GM18909 (cell line): Measurements from ENCODE around the gene EGFL6.
"Not testable (repeated sequence)": the region's sequence is repeated elsewhere in the genome, so short reads cannot be mapped to it uniquely, and the experiment has no call there.

Experiments used
- ATAC-seq: cut with Tn5 transposase; IDR thresholded peaks from one replicate; pipeline ENCODE4 v1.9.1; 2021; ENCODE audit warnings: mild to moderate bottlenecking; ENCODE audit not compliant: unreplicated experiment, poor library complexity

Gene EGFL6

DNA sequence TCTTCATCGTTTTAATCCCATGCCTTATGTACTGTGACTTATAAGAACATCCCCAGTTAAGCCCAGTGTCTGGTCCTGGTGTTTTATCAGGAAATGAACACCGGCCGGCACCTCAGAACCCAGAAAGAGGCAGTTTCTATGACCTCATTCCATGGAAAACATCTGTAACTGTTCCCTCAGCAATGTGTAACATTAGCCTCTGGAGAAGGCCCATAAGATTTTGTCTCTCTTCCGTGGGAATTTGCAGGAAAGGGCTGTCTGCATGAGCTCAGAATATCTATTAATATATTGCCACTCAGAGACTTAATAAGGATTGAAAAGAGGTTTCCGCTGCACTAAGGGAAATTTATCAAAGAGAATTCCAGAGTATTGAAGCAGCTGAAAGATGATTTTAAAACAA, 80.4 kb downstream of the EGFL6 start:
- no peak for ATAC-seq

DNA sequence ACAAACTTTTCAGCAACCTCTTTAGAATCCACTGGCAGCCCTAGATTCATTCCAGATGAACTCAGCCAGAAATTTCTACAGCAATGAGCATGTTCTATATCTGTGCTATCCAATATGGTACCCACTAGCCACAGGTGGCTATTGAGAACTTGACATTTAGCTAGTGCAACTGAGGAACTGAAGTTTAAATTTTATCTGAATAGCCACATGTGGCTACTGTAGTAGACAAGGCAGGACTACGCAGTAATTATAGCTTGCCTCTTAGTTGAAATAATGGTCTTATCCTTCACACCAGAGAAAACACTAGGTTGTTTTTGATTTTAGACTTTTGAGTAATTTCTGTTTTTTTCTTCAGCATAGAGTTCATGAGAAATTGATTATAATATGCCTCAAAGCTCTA, 80.9 kb downstream of the EGFL6 start:
- ATAC-seq, result no peak

DNA sequence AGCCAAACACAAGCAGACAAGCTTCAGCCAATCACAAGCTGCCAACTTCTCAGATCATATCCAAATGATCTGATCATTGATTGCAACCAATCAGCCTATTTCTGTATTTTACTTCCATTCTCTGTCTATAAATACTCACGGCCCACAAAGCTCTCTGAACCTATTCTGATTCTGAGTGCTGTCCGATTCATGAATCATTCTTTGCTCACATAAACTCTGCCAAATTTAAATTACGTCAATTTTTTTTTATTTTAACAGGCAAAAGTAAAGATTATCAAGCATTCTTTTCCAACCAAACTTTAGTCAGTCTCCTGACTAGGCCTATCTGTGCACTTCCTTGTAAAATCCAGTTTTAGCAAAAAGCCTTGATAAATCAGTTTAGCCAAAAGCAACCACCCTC, 81.7 kb downstream of the EGFL6 start:
- no peak for ATAC-seq

DNA sequence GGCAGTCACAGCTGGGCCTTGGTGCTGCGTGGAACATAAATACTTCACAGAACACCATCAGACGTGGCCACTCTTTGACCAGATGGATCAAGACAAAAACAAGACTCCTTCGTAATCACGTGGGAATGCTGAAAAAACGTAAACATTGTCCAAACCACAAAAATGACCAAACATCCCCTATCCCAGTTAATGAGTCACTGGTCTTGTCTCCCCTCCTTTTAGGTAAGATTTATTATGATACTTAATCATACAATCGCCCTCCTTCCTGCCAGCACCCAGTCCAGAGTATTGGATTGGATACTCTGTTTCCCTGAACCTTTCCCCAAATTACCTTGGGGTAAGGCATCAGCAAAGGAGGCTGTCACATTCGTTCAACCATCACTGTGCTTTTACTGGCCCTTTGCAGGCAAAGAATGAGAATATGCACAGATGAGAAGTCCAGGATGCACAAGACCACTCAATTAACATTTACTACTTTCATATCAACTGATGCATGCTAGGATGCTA, 82.9 kb downstream of the EGFL6 start:
- ATAC-seq, result no peak

DNA sequence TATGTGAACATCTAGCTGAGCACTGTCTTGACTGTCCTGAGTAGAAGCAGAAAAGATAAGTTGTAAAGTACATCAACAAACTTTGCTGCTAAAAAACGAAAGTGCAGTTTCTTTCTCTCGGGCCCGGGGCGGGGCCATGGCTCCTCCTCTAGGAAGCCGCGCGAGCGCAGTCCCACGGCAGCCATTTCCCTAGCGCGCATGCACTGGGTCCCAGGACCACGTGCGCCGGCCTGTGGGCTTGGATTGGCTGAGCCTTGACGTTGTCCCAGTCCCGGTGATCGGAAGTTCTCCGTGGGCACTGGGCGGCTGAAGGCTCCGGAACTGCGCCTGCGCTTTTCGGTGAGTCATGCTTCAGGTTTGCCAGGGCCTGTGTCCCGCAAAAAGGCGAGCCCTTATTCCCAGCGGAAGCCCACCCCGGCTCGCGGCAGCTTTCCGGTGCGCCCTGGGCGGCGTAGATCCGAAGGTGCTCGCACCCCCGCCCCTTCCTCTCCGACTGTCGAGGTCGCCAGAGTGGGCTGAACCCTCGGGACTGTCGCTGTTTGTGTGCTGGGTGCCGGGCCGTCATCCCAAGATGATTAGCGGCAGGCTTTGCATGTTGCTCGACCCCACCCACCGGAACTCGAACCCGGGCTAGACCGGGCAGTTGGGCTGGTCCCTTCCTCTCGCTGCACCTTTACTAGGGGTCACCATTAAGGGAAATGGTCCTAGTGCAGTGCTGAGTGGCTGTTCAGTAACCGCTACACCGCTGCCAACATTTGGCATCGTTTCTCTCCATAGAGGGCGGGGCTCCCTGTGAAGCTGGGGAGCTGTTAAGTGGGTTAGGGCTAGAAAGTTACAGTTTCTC, 83.7 kb downstream of the EGFL6 start, which contains the start of gene TCEANC:
TCEANC (plus strand) TSS at position 292 of the 844 bp plus-strand sequence. CDS start 9,368 bp downstream, outside the sequence.
- peak; percentile 97 for ATAC-seq

DNA sequence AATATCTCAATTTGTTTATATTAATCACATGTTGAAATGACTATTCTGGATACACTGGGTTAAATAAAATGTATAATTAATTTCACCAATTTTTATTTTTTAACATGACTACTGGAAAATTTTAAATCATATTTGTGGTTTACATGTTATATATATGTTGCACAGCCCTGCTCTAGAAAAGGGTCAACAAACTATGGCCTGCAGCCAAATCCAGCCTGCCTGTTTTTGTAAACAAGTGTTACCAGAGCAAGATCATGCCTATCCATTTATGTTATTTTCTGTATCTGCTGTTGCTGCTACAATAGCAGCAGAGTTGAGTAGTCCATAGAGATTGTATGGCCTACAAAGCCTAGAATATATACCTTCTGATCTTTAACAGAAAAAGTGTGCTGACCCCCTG, 84.7 kb downstream of the EGFL6 start:
- ATAC-seq, result no peak

DNA sequence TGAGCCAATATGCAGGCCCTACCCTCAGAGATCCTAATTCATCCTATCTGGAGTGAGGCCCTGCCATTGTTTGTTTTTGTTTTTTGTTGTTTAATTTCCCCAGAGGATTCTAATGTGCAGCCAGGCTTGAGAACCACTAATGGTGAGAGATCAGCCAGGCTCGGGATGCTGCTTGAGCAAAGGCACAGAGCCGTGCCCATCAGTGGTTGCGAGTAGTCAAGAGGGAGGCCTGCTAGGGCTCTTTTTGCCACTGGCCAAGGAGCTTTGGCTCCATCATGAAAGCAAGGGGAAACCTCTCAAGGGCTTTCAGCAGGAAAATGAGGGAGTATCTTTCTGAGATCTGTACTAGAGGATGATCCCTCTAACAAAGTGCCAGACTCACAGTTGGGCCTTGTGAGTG, 86.3 kb downstream of the EGFL6 start:
- ATAC-seq, result no peak

DNA sequence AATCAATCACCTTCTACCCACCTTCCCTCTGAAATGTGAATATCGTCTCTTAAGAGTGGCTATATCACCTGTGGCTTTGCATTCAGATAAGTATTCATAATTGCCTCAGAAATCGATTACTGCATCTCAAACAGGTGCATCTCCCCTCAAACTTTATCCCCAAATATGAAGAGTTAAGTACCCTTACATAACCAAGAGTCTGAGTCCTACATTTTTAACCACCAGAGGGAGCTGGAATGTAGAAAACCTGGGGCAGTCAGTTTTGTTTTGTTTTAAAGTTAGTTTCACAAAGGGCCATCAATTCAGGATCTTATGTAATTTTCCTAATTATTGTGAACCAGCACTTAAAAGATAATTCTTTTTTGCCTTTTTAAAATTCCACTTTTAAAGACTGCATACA, 89.2 kb downstream of the EGFL6 start:
- no peak for ATAC-seq

DNA sequence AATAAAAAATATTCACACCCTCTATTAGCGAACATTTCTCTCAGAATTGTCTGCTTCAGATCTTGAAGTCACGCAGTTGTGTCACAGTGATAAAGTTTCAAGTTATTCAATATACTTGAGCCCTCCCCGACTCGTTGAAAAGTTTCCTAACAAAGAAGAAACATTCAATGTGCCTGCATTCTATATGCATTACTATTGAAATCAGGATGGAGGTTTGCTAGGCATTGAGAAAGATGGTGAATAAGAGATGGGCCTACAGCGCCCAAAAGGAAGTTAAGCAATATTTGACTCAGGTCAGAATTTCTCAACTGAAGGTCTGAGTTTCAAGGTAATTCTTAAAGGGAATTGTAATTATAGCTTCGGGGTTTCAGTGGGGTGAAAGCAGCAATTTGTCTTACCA, 89.7 kb downstream of the EGFL6 start:
- no peak for ATAC-seq

DNA sequence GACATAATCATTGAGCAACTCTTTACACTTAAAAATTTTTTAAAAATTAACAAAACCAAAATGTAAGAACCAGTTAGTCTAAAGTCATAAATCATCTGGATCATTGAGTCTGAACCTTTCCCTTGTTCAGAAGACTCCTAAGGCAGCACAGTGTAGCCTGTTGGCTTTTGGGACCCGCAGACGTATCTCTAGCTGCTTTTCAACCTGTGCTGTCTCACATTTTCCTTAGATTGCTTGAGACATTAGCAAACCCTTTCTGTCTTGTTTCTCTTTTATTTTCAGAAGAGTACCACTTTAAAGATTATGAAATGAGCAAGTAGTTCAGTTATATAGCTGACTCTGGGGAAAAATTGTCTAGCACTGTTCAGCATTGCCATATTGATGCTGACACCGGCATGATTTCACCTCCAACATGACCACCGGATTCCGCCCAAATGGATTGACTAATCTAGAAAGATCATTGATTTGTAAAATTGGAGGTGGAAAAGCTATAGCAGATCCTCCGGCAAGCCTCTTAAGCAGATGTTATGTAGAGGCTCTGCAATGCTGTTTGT, 92.4 kb downstream of the EGFL6 start:
- ATAC-seq, result no peak

DNA sequence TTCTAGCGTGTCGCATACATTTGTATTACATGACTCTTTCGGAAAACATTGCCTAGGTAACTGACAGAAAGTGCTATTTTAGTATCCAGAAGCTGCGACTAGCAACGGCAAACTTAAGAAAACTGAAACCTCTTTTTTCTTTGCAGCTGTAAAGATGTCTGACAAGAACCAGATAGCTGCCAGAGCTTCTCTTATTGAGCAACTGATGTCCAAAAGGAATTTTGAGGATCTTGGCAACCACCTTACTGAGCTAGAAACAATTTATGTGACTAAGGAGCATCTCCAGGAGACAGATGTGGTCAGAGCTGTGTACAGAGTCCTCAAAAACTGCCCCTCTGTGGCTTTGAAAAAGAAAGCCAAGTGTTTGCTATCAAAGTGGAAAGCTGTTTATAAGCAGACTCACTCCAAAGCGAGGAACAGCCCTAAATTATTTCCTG, 93.0 kb downstream of the EGFL6 start:
- no peak for ATAC-seq

DNA sequence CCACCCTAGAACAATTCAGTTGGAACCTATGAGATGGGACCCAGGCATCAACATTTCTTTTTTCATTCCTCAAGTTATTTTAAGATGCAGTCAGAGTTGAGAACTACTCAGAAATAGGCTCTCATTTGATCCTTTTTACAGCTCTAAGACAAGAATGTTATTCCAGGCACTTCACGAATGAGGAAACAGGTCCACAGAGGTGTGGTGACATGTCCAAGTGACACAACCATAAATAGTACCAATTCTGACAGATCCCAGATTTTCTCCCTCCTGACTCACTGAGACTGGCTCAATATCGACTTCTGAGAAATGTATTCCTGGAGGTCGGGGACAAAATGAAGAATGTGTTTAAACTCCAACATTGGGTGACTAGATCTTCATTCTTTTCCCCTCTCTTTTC, 94.6 kb downstream of the EGFL6 start:
- no peak for ATAC-seq

DNA sequence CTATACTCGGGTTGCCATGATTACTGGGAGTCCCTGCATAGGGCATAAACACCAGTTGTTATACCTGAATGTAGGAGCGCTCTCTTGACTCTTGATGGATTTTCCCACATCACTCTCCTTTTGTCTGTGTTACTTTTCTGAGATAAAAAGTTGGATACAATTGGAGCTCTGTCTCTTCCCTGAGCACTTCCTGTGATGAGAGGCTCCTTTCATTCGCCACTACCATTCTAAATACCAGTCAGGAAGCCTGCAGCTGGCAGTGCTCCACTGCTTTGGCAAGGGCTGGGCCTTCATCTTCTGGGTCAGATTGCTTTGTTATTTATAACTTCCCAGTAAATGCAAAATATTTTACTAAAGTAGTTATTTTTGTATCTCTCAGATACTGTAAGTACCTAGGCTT, 97.4 kb downstream of the EGFL6 start:
- no peak for ATAC-seq

DNA sequence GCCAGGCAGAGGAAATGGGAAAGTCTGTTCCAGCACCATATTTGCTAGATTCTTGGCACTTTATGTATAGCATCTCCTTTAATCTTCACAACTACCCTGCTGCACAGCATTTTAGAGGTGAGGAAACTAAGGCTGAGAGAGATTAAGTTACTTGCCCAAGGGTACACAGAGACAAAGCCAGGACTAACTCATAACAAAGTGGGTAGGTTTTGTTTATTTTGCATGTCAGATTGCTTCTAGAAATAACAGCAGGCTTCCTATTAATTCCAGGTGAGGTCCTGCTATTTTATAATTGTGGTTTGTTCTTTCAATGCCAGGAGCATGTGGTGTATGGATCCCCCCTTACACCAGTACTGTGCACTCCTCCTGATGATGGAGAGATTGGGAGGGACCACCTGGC, 98.5 kb downstream of the EGFL6 start:
- ATAC-seq, result no peak

DNA sequence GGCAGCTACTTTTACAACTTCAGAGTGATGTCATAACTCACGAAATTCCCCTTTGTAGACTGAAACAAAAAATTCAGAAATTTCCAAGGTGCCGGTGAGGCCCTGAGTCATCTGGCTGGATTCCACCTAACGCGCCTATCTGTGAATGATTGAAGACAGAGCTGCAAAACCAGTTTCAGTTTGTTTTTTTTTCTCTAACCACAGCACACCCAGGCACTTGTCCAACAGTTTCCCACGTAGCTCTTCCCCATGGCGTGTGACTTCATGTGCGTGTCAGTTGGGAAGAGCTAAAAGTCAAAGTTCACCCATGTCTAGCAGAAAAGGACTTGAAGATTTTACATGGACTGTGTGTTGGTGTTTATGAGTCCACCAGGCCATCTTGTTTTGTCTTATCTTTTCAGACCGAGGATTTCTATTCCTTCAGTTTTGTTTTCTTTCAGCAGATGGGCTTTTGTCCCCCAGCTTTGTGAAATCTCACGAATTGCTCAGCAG, 99.9 kb downstream of the EGFL6 start:
- peak; percentile 85 for ATAC-seq

DNA sequence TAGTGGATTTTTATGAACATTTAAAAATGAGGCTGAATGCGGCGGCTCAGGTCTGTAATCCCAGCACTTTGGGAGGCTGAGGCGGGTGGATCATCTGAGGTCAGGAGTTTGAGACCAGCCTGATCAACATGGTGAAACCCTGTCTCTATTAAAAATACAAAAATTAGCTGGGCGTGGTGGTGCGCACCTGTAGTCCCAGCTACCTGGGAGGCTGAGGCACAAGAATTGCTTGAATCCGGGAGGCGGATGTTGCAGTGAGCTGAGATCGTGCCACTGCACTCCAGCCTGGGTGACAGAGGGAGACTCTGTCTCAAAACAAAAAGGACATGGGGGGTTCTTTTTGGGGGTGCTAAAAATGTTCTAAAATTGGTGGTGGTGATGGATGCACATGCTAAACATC, 100.4 kb downstream of the EGFL6 start:
- ATAC-seq, result not testable (repeated sequence)

DNA sequence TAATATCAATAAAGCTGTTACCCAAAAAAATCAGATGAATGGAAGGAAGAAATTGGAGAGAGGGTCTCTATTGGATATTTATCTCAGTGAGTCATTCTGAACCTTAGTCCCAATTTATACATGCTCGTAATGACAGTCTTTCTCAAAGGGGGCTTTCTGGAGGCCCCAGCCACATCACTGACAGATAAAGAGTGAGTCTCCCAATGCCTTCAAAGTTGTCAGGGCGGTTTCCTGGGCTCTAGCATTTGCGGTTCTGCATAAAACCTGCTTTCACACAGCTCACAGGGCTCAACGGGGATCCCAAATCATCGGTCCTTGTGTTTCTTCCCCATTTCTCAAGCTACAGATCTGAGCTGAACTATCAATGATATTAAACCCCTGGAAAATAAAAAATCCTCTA, 100.8 kb downstream of the EGFL6 start:
- no peak for ATAC-seq

DNA sequence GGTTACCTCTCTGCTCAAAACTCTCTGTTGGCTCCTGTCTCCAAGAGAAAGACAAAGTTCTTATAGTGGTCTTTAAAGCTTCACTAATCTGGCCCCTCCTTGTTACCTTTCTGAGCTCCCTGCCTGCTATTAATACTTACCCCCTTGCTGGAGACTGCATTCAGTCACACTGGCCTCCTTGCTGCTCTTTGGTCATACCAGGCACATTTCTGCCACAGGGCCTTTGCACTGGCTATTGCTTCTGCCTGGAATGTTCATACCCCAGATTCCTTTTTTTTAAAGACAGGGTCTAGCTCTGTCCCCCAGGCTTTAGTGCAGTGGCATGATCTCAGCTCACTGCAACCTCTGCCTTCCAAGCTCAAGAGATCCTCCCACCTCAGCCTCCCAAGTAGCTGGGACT, 103.6 kb downstream of the EGFL6 start:
- ATAC-seq, result no peak

DNA sequence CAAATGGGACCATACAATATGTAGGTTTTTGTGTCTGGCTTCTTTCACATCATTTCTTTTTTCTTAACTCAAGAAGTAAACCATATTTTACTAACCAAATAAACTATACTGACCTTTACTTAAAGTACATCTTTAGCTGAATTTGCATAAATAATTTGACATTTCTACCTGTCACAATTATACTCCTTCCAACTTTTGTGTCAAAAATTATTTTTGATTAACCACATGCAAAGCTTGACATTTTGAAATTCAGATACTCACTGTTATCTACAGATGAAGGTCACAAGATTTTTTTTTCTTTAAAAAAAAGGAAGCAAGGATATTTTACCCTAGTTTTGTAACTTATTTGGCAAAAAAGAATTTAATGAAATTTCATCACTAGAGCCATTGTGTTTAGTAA, 107.5 kb downstream of the EGFL6 start:
- ATAC-seq, result no peak

DNA sequence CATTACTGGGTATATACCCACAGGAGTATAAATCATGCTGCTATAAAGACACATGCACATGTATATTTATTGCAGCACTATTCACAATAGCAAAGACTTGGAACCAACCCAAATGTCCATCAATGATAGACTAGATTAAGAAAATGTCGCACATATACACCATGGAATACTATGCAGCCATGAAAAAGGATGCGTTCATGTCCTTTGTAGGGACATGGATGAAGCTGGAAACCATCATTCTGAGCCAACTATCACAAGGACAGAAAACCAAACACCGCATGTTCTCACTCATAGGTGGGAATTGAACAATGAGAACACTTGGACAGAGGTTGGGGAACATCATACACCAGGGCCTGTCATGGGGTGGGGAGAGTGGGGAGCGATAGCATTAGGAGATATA, 110.3 kb downstream of the EGFL6 start:
- ATAC-seq, result not testable (repeated sequence)

DNA sequence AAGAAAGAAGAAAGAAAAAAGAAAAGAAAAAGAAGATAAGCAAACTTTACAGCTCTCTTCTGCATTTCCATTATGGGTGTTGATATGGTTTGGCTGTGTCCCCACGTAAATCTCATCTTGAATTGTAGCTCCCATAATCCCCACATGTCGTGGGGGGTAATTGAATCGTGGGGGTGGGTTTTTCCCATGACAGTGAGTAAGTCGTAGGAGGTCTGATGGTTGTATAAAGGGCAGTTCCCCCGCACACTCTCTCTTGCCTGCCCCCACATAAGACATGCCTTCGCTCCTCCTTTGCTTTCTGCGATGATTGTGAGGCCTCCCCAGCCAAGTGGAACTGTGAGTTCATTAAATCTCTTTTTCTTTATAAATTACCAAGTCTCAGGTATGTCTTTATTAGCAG, 112.2 kb downstream of the EGFL6 start:
- no peak for ATAC-seq
